GM19099 (cell line): ENCODE data around the gene SPIRE2.

Experiments
- POLR2A ChIP-seq: IDR thresholded peaks from 3 replicates; pipeline ENCODE4 v1.6.1; 2011; ENCODE audit warnings: low read depth; ENCODE audit not compliant: insufficient read length; ENCODE audit errors: extremely low read depth

SPIRE2 gene

DNA sequence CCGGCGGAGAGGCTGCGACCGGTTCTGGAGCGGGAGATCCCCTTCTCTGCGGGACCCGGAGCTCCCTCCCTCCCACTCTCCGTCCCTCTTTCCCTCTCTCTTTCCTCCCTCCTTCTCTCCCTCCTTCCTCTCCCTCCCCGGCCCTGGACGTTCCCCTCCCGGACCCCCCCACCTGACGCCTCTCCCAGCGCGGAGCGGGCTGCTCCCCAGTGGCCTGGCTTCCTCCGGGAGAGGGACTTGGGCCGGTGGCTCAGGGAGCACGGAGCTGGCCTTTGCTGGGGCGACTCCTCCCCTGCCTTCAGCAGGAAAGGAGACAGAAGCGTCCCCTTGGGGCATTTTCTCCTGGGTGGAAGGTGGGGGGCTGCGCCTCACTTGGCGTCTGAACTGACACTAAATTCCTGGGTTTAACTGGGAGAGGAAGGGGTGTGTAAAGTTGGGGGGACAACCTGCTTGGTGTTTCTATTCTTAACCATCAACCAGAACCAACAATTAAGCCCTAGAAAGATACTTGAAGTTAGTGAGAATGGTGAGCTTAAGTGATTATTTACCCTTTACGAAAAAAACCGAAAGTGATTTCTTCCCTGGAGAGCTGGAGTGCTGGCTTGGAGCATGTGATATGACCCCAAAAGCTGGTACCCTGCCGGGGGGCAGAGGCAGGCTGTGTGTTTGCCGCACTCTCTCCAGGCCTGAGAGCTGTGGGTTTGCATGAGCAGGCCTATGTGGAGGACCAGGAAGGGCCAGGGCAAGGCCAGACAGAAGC is 775 bp downstream of the SPIRE2 start:
- no peak for TF ChIP-seq POLR2A

DNA sequence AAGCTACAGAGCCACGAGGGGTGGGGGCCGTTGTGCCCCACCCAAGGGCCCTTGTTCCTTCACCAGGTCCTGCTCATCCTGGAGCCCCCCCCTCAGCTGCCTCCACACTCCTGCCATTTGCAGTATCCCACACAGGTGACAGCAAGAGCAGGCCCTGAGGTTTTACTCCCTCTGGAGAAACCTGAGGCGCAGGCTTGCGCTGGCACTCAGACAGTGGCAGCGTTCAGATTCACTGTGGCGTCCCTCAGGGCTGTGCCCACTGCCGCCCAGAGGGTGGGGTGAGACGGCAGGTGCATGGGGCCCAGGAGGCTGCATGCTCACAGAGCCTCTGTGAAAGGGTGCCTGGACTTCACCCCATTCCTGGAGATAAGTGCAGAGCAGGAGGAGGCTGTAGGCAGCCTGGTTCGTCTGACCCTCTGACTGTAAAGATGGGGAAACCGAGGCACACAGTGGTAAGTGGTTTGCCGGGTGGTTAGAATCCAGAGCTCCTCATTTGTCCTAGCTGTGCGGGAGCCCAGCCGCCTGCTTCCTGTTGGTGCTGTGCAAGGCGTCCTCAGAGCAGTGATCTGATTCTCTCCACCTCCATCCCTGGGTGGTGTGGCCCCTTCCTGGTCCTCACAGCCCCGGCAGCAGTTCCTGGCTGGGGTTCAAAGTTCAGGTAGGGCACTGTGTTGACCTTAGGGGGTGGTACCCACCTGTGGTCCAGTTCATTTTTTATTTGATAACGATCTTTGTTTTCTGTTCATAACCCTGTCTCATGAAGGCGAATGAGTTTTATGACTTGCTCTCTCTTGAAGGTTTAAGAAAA is 1.6 kb downstream of the SPIRE2 start:
- no peak for TF ChIP-seq POLR2A

DNA sequence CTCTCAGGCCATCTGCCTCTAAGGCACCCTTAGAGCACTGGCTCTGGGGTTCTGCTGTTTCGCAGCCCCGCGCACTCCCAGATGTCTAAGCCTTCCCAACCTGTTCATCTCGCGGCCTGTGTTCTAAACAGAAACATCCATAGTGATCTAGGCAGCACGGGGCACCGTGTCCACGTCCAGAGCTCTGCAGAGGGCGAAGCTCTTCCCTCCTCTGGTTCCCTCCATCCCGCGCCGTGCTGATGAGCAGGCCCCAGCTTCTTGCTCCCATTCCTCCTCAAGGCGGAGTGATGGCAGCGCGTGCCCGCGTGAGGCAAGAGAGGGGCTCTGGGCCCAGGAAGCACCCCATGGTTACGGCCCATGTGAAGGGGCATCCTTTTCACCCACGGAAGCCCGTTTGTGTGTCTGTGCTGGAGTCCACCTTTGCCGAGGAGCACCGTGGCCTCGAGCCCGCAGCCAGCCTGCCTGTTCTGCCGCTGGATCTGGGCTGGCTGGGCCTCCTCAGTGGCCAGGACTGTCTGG is 3.6 kb downstream of the SPIRE2 start:
- TF ChIP-seq POLR2A = no peak

DNA sequence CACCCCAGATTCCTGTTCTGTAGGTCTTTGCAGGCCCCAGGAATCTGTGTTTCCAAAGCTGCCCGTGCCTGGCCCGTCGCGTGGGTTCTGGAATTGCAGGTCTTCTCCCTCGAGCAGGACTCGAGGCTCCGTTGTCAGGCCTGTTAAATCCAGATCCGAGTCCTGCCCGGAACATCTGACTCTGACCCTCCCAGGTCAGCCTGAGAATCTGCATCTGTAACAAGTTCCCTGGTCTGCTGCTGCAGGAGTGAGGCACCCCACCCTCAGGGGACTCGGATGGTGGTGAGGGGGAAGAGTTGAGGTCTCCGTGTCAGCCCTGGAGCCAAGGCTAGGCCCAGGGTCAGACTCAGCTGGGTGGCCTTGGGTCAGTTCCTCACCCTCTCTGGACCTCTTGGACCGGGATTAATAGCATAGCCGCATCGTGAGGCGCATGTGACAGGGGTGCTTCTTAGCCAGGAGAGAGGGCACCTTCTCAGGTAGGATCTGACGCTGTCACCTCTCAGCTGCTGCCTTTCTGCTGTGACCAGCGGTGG is 8.8 kb downstream of the SPIRE2 start:
- no peak for TF ChIP-seq POLR2A

DNA sequence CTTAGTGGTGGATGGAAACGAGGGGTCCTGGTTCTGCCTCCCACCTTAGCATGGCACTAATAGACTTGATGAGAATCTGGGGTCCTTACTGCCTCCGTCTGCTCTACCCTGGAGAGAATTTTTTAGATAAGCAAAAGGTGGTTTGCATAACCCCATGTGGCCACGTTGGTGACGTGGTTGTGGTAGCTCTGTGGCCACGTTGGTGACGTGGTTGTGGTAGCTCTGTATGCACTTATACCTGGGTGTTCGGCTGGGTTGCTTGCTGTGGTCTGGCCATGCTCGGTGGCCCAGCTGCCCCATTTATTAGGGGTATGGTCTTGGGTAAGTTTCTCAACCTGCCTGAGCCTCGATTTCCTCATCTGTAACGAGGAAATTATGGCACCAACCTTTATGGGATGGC is 13.0 kb downstream of the SPIRE2 start:
- no peak for TF ChIP-seq POLR2A

DNA sequence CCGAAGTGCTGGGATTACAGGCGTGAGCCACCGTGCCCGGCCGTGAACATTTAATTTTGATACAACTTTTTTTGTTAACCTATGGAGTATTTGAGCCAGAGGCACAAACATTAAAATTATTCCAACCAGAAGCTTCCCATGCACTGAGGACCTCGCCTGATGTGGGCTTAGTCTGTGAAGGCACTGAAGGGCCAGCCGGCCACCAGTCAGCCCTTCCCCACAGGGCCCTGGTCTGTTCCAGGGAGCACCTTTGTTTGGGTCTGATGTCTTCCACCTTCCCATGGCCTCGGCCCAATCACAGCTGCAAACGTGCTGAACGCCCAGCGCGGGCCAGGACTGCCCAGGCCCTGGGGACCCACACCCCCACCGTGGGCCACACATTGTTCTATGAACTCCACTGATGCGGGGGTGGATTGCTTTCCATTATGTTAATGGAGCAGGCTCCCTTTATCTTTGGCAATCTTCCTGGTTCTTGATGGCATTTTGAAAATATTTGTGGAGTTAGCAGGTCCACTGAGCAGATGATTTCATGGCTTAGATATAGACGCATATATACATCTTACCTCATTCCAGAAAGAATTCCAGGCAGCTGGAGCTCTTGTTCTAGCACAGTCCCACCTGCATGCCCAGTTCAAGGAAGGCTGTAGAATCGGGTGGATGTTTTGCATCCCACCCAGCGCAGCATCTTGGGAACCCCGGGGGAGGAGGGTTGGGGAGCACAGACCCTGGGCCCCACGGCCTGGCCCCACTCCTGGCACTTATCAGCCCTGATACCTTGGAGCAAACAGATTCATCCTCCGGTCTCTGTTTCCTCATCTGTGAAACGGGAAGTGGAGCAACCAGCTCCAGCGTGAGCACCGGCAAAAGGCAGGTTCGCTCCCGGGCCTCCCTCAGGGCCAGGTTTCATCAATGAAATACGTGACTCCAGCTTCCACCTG is 14.5 kb downstream of the SPIRE2 start:
- TF ChIP-seq POLR2A = no peak

DNA sequence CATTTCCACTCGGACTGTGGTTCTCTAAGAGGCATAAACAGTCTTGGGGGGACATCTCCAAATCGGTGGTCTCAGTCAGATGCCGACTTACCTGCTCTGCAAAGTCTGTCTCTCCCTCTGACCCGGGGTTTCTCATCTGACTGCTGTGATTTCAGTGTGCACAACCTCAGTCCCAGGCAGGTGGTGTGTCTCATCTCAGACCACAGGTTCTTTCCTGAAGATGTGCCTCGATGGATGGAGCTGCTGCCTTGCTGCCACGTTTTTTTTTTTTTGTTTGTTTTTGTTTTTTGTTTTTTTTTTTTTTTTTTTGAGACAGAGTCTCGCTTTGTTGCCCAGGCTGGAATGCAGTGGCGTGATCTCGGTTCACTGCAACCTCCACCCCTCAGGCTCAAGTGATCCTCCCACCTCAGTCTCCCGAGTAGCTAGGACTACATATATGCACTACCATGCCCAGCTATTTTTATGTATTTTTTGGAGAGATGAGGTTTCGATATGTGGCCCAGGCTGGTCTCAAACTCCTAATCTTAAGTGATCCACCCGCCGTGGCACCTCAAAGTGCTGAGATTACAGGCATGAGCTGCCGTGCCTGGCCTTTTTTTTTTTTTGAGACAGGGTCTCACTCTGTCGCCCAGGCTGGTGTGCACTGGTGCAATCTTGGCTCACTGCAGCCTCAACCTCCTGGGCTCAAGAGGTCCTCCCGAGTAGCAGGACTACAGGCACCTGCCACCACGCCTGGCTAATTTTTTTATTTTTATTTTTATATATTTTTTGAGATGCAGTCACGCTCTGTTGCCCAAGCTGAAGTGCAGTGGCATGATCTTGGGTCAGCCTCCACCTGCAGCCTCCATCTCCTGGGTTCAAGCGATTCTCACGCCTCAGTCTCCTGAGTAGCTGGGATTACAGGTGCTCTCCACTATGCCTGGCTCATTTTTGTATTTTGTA is 15.4 kb downstream of the SPIRE2 start:
- TF ChIP-seq POLR2A = no peak

DNA sequence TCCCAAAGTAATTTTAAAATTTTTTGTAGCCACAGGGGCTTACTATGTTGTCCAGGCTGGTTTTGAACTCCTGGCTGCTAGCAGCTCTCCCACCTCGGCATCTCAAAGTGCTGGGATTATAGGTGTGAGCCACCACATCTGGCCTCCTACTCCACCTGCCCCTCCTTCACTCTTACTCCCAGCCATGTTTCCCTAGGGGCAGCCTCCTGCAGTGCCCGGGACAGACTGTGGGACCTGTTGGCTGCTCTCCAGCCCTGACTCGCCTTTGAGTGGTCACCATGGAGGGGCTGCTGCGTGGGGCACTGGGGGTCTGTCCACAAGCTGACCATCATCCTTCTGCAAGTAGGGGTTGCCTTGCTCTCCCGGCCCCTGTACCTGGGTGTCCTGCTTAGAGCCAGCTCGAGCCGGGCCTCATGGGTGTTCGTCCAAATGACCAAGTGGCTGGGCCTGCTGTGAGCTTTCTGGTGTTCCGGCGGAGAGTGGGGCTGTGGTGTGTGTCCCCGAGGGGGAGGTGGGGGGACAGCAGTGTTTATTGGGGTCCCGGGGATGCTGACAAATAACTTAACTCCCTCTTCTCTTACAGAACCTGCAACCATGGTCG is 16.6 kb downstream of the SPIRE2 start:
- TF ChIP-seq POLR2A = no peak

DNA sequence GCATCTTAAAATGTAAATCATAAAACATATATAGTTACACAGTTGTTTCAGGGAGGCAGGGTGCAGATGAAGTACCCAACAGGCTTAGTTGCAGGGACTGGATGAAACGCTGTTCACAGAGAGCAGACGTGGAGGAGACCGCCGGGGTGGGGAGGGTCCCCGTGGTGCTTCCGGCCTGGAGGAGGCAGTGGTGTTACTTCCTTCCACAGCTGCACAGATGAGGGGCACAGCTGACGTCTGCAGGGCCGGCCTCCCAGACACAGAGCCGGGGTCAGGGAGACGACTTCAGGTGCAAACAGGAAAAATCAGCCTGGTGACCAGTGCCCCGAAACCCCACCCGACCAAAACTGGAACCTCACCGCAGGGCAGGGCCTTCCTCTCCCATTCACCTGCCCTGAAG is 17.1 kb downstream of the SPIRE2 start:
- no peak for TF ChIP-seq POLR2A

DNA sequence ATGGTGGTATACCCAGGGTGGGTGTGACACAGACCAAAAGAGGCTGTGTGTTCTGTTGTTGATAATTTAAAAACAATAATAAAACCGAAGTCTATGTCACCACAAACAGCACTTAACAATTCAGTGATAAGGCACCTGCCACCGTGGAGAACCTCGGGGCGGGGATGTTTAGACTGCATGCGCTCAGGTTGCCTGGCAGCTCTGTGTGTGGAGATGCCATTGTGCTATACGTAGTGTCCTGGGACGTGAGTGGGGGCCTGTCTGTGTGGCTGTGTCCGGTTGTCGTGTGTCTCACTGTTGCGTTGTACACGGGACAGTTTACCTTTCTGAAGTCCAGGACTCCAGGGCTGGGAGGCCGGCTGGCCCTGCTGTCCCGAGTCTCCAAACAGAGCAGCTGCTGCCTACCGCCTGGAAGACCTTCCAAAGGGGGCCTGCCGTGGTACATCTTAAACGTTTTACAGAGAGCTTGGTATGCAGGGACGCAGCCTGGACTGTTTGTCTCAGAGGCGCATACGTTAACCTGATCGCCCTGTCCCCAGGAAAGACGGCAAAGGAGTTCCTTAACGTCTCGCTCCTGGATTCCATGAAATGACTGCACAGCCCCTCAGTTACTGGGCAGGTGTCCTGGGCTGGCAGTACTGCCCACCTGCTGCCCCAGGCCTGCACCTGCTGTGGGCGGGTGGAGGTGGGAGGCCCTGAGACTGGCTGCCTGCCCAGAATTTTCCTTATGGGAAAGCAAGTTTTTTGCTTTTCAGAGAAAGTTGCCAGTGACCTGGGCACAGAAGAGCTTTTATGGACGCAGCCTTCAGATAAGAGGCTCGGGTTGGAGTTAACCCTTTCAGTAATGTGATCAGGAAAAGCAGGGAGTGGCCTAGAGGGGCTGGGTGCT is 19.0 kb downstream of the SPIRE2 start:
- TF ChIP-seq POLR2A = no peak

DNA sequence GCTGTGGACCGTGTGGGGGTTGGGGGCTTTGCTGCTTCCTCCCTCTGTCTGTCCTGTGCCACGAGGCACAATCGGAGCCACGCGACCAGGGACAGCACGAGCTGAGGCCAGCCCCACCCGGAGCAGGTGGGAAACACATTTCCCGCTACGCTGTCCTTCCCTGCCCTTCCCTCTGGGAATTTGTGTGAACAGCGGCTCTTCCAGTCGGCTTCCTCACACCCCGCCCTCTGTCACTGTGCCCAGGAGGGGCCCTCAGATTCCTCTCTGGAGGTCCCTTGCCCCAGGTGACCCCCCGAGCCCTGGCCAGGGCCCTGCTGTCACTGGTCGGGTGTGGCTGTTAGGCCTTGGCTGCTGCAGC is 19.6 kb downstream of the SPIRE2 start:
- TF ChIP-seq POLR2A = no peak

DNA sequence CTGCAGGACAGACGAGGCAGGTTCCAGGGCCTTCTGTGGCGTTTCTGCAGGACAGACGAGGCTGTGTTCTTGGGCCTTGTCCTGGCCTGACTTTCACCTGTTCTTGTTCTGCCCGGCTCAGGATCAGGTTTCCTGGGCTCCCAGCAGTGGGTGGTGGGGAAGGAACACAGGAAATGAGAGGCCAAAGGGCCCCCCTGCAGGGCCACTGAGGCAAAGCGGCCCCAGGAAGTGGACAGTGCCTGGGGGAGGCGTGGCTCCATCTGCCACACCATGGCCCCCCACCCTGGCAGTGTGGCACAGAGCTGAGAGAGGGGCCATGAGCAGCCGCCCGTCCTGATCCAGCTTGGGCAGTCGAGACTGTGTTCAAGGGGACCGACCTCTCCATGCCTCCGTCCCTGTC is 20.7 kb downstream of the SPIRE2 start:
- TF ChIP-seq POLR2A = no peak

DNA sequence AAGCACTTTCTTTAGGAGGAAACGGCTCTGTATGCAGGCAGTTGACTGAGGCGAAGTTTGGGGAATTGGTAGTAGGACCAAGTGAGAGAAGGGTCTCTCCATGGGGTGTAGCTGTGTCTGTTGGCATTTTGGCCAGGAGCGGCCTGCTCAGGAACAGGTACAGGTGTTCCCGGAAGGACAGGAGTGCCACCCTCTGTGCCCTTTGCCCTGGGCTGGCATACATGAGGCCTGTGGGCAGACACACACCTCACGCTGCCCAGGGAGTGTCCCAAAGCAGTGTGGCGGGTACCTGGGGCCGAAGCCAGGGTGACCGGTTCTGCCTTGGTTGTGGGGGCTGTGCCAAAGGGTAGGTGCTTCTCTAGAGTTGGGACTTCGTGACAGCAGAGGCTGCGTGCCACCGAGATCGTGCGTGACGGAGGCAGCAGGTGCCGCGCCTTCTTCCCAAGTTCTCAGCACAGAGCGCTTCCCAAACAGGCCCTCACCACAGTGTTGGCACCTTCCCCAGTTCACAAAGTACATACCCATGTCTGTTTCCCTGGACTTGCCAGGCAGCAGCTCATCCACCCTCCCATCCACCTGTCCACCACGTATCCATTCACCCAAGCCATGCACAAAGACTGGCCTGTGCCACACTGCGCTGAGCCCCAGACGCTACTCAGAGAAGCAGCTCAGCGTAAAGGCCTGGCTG is 25.2 kb downstream of the SPIRE2 start:
- no peak for TF ChIP-seq POLR2A
